Upper lobe of left lung (tissue), 6 donors: Measurements from ENCODE around the gene SNAPC5. TPM values are rescaled to one million over a fixed set of nuclear protein-coding genes. Genes with fewer than 3 reads are reported as not detected.

Experiments
- ATAC-seq, 2 donors: fragments of 200-7000 bp; cut with Tn5 transposase; one replicate each; pipeline ENCODE4 v1.9.1; 2022; ENCODE audit warnings: mild to moderate bottlenecking in 2 of 2, moderate library complexity in 2 of 2; ENCODE audit not compliant: low FRiP score in 2 of 2
- DNase-seq, 2 donors: peaks; one replicate each; pipeline ENCODE4 v3.0.0-alpha.2; 2019 to 2020
- H3K27ac ChIP-seq, 4 donors: fragments of 200-600 bp; sonication (generic); one replicate each; pipeline ENCODE4 v1.5.1; 2016 to 2019
- H3K27me3 ChIP-seq, 4 donors: fragments of 200-600 bp; sonication (generic); one replicate each; pipeline ENCODE4 v1.5.1; 2017 to 2019
- H3K36me3 ChIP-seq, 4 donors: fragments of 200-600 bp; sonication (generic); one replicate each; pipeline ENCODE4 v1.5.1; 2016 to 2019
- H3K4me1 ChIP-seq, 4 donors: fragments of 200-600 bp; sonication (generic); one replicate each; pipeline ENCODE4 v1.5.1; 2018 to 2019
- H3K4me3 ChIP-seq, 4 donors: fragments of 200-600 bp; sonication (generic); one replicate each; pipeline ENCODE4 v1.5.1; 2017 to 2019; ENCODE audit warnings: mild to moderate bottlenecking in 2 of 4, moderate library complexity in 1 of 4
- H3K9me3 ChIP-seq, 4 donors: fragments of 200-600 bp; sonication (generic); one replicate each; pipeline ENCODE4 v1.5.1; 2018 to 2019
- CTCF ChIP-seq, 6 experiments: fragments of 450-650 bp in 4 of 6; fragments of 200-600 bp in 2 of 6; sonication (generic) in 2 of 6; IDR thresholded peaks; one replicate each; pipeline ENCODE4 v1.5.1; 2016 to 2019; ENCODE audit warnings: antibody characterized with exemption in 6 of 6
- EP300 ChIP-seq, 4 donors: sonication (generic); formaldehyde crosslinking; IDR thresholded peaks; one replicate each; pipeline ENCODE4 v1.5.1; 2017; ENCODE audit warnings: antibody characterized with exemption in 4 of 4, control low read depth in 2 of 4
- POLR2A ChIP-seq, 4 donors: fragments of 450-650 bp; IDR thresholded peaks; one replicate each; pipeline ENCODE4 v1.5.1; 2016 to 2017; ENCODE audit warnings: antibody characterized with exemption in 4 of 4, mild to moderate bottlenecking in 2 of 4
- POLR2AphosphoS5 ChIP-seq, 2 donors: sonication (generic); formaldehyde crosslinking; IDR thresholded peaks; one replicate each; pipeline ENCODE4 v1.5.1; 2017; ENCODE audit warnings: antibody characterized with exemption in 2 of 2
- WGBS, 2 donors: methylation state at CpG; one replicate each; pipeline ENCODE4 v1.1.5; 2017 to 2018; 5-methylcytosine and 5-hydroxymethylcytosine counted together
- total RNA-seq, 6 donors: library from RNA; depleted of rRNA in 4 of 6; stranded (reverse); fragments of >200 nt in 4 of 6; gene quantifications; one replicate each; pipeline versions ENCODE4 v1.1.0 to v1.2.1, GENCODE V29; 2016 to 2021
- donor health status: DM: no; HTN: no; CAD: no; lungs with moderate emphysema.
- donor health status: DM: no; HTN: yes; CAD: no; lungs with severe emphysema.

Gene SNAPC5
- total RNA-seq, 6 donors from 2014 or later = 19.0 to 35.1 (median 25.5) TPM

GRCh38 chr15:66491846-66492245 lies 5.7 kb downstream of the SNAPC5 start:
- Histone ChIP-seq H3K4me3 (no peak overlapping the region), H3K27me3 (no peaks in the 10 kb centered on the region), H3K36me3 (peaks cover 9 to 88% (median 49%) of the 10 kb centered on the region in 4 donors), H3K27ac (no peak overlapping the region), H3K4me1 (peaks cover 6 to 21% (median 13%) of the 10 kb centered on the region in 4 donors), H3K9me3 (no peaks in the 10 kb centered on the region)
- WGBS, 2 donors = 88 to 97% methylated on average over 3 of the region's 3 CpGs
- TF ChIP-seq CTCF (IDR thresholded peaks at IDR 0.05) (no peak), EP300 (IDR thresholded peaks at IDR 0.05) (no peak), POLR2A (IDR thresholded peaks at IDR 0.05) (no peak), POLR2AphosphoS5 (IDR thresholded peaks at IDR 0.05) (no peak)
- ATAC-seq = no peak
- DNase-seq = no peak

- H3K27ac ChIP-seq = no peak overlapping the region
- H3K4me1 ChIP-seq = peaks cover 0 to 4% (median 2%) of the 10 kb centered on the region in 4 donors
- no peaks in the 10 kb centered on the region for H3K9me3 ChIP-seq
- H3K4me3 ChIP-seq = no peak overlapping the region
- 70 to 79% methylated on average over 6 of the region's 6 CpGs for WGBS, 2 donors
- ATAC-seq (no peak), DNase-seq (no peak)
- peaks cover 14 to 96% (median 48%) of the 10 kb centered on the region in 4 donors for H3K36me3 ChIP-seq
- no peak for TF ChIP-seq POLR2A (IDR thresholded peaks at IDR 0.05)
- no peak for TF ChIP-seq CTCF (IDR thresholded peaks at IDR 0.05)
- no peak for TF ChIP-seq POLR2AphosphoS5 (IDR thresholded peaks at IDR 0.05)
- TF ChIP-seq EP300 (IDR thresholded peaks at IDR 0.05) = no peak
- H3K27me3 ChIP-seq = no peaks in the 10 kb centered on the region
Observed at GRCh38 chr15:66489179-66489791, 8.3 kb downstream of the SNAPC5 start.

- H3K27me3 ChIP-seq = no peaks in the 10 kb centered on the region
- no peak overlapping the region for H3K27ac ChIP-seq
- TF ChIP-seq CTCF (IDR thresholded peaks at IDR 0.05) = no peak
- TF ChIP-seq POLR2AphosphoS5 (IDR thresholded peaks at IDR 0.05) = no peak
- no peak for TF ChIP-seq EP300 (IDR thresholded peaks at IDR 0.05)
- TF ChIP-seq POLR2A (IDR thresholded peaks at IDR 0.05) = no peak
- H3K4me1 ChIP-seq = peaks cover 0 to 4% (median under 1%) of the 10 kb centered on the region in 4 donors
- H3K4me3 ChIP-seq = no peak overlapping the region
- ATAC-seq (no peak), DNase-seq (no peak)
- H3K36me3 ChIP-seq = peaks cover 14 to 88% (median 45%) of the 10 kb centered on the region in 4 donors
- 92 to 94% methylated on average over 5 of the region's 5 CpGs for WGBS, 2 donors
- no peaks in the 10 kb centered on the region for H3K9me3 ChIP-seq
Observed at GRCh38 chr15:66488525-66488924, 9.0 kb downstream of the SNAPC5 start.

GRCh38 chr15:66486887-66487286 lies 10.7 kb downstream of the SNAPC5 start:
- Histone ChIP-seq H3K9me3 (no peaks in the 10 kb centered on the region), H3K36me3 (peaks cover 14 to 85% (median 42%) of the 10 kb centered on the region in 4 donors), H3K4me1 (peaks cover 0 to 10% (median 6%) of the 10 kb centered on the region in 4 donors), H3K4me3 (no peak overlapping the region), H3K27me3 (no peaks in the 10 kb centered on the region), H3K27ac (no peak overlapping the region)
- DNase-seq (no peak), ATAC-seq (no peak)
- TF ChIP-seq POLR2A (IDR thresholded peaks at IDR 0.05) = no peak
- no peak for TF ChIP-seq POLR2AphosphoS5 (IDR thresholded peaks at IDR 0.05)
- no peak for TF ChIP-seq CTCF (IDR thresholded peaks at IDR 0.05)
- no peak for TF ChIP-seq EP300 (IDR thresholded peaks at IDR 0.05)
- 95% methylated on average over 3 of the region's 3 CpGs for WGBS, 2 donors
